Measurements from ENCODE around the gene TMEM187.
"Not testable (repeated sequence)": the region's sequence is repeated elsewhere in the genome, so short reads cannot be mapped to it uniquely, and the experiment has no call there.

The TMEM187 gene

GRCh38 chrX:153992180-153992579 is 19.6 kb downstream of the TMEM187 start:
- Histone ChIP-seq H3K27me3 (ENCODE audit: control insufficient read depth in 1 of 2, insufficient read depth in 2 of 2, low read length in 2 of 2) (peaks cover 0 to 19% of the 10 kb centered on the region in 2 donors), H3K4me1 (ENCODE audit: insufficient read depth, low read length) (no peaks in the 10 kb centered on the region), H3K27ac (ENCODE audit: low read depth, low read length) (no peak overlapping the region), H3K9me3 (ENCODE audit: low read length) (no peaks in the 10 kb centered on the region), H3K36me3 (ENCODE audit: insufficient read depth, low read length) (no peaks in the 10 kb centered on the region), H3K4me3 (ENCODE audit: low read depth in 1 of 2, low read length in 2 of 2) (no peak overlapping the region), H3K9ac (ENCODE audit: low read length) (no peak overlapping the region)

GRCh38 chrX:153993079-153993478 is 20.5 kb downstream of the TMEM187 start:
- H3K4me1 ChIP-seq (ENCODE audit: insufficient read depth, low read length) = no peaks in the 10 kb centered on the region
- no peak overlapping the region for H3K27ac ChIP-seq (ENCODE audit: low read depth, low read length)
- H3K4me3 ChIP-seq (ENCODE audit: low read depth in 1 of 2, low read length in 2 of 2) = no peak overlapping the region
- no peaks in the 10 kb centered on the region for H3K36me3 ChIP-seq (ENCODE audit: insufficient read depth, low read length)
- no peak overlapping the region for H3K9ac ChIP-seq (ENCODE audit: low read length)
- H3K27me3 ChIP-seq (ENCODE audit: control insufficient read depth in 1 of 2, insufficient read depth in 2 of 2, low read length in 2 of 2) = peaks cover 0 to 19% of the 10 kb centered on the region in 2 donors
- no peaks in the 10 kb centered on the region for H3K9me3 ChIP-seq (ENCODE audit: low read length)

- Histone ChIP-seq H3K4me1 (ENCODE audit: insufficient read depth, low read length) (no peaks in the 10 kb centered on the region), H3K27me3 (ENCODE audit: control insufficient read depth in 1 of 2, insufficient read depth in 2 of 2, low read length in 2 of 2) (peaks cover 0 to 19% of the 10 kb centered on the region in 2 donors), H3K27ac (ENCODE audit: low read depth, low read length) (no peak overlapping the region), H3K9me3 (ENCODE audit: low read length) (no peaks in the 10 kb centered on the region), H3K9ac (ENCODE audit: low read length) (no peak overlapping the region), H3K36me3 (ENCODE audit: insufficient read depth, low read length) (no peaks in the 10 kb centered on the region), H3K4me3 (ENCODE audit: low read depth in 1 of 2, low read length in 2 of 2) (no peak overlapping the region)
Observed at GRCh38 chrX:153993978-153994377, 21.4 kb downstream of the TMEM187 start.

- H3K27ac ChIP-seq (ENCODE audit: low read depth, low read length); H3K9ac ChIP-seq (ENCODE audit: low read length); H3K9me3 ChIP-seq (ENCODE audit: low read length); H3K4me1 ChIP-seq (ENCODE audit: insufficient read depth, low read length); H3K4me3 ChIP-seq (ENCODE audit: low read depth in 1 of 2, low read length in 2 of 2); H3K36me3 ChIP-seq (ENCODE audit: insufficient read depth, low read length): not testable (repeated sequence)
- H3K27me3 ChIP-seq (ENCODE audit: control insufficient read depth in 1 of 2, insufficient read depth in 2 of 2, low read length in 2 of 2) = peaks cover 0 to 19% of the 10 kb centered on the region in 2 donors
Observed at GRCh38 chrX:153994398-153994797, 21.8 kb downstream of the TMEM187 start.

GRCh38 chrX:153995504-153995903 is 22.9 kb downstream of the TMEM187 start:
- H3K27ac ChIP-seq (ENCODE audit: low read depth, low read length) = no peak overlapping the region
- peaks cover 0 to 19% of the 10 kb centered on the region in 2 donors for H3K27me3 ChIP-seq (ENCODE audit: control insufficient read depth in 1 of 2, insufficient read depth in 2 of 2, low read length in 2 of 2)
- H3K36me3 ChIP-seq (ENCODE audit: insufficient read depth, low read length) = no peaks in the 10 kb centered on the region
- H3K4me3 ChIP-seq (ENCODE audit: low read depth in 1 of 2, low read length in 2 of 2) = no peak overlapping the region
- no peaks in the 10 kb centered on the region for H3K4me1 ChIP-seq (ENCODE audit: insufficient read depth, low read length)
- no peaks in the 10 kb centered on the region for H3K9me3 ChIP-seq (ENCODE audit: low read length)
- H3K9ac ChIP-seq (ENCODE audit: low read length) = no peak overlapping the region

- peaks cover 0 to 7% of the 10 kb centered on the region in 2 donors for H3K27me3 ChIP-seq (ENCODE audit: control insufficient read depth in 1 of 2, insufficient read depth in 2 of 2, low read length in 2 of 2)
- H3K4me3 ChIP-seq (ENCODE audit: low read depth in 1 of 2, low read length in 2 of 2) = no peak overlapping the region
- no peak overlapping the region for H3K9ac ChIP-seq (ENCODE audit: low read length)
- no peak overlapping the region for H3K27ac ChIP-seq (ENCODE audit: low read depth, low read length)
- H3K9me3 ChIP-seq (ENCODE audit: low read length) = no peaks in the 10 kb centered on the region
- no peaks in the 10 kb centered on the region for H3K36me3 ChIP-seq (ENCODE audit: insufficient read depth, low read length)
- H3K4me1 ChIP-seq (ENCODE audit: insufficient read depth, low read length) = no peaks in the 10 kb centered on the region
Observed at GRCh38 chrX:153999359-154000037, 26.9 kb downstream of the TMEM187 start.

- no peaks in the 10 kb centered on the region for H3K9me3 ChIP-seq (ENCODE audit: low read length)
- no peak overlapping the region for H3K27ac ChIP-seq (ENCODE audit: low read depth, low read length)
- H3K27me3 ChIP-seq (ENCODE audit: control insufficient read depth in 1 of 2, insufficient read depth in 2 of 2, low read length in 2 of 2) = peaks cover 0 to 7% of the 10 kb centered on the region in 2 donors
- H3K9ac ChIP-seq (ENCODE audit: low read length) = no peak overlapping the region
- H3K4me1 ChIP-seq (ENCODE audit: insufficient read depth, low read length) = no peaks in the 10 kb centered on the region
- H3K36me3 ChIP-seq (ENCODE audit: insufficient read depth, low read length) = no peaks in the 10 kb centered on the region
- H3K4me3 ChIP-seq (ENCODE audit: low read depth in 1 of 2, low read length in 2 of 2) = no peak overlapping the region
Observed at GRCh38 chrX:154000051-154000450, 27.5 kb downstream of the TMEM187 start.

- Histone ChIP-seq H3K27ac (ENCODE audit: low read depth, low read length) (no peak overlapping the region), H3K4me1 (ENCODE audit: insufficient read depth, low read length) (no peaks in the 10 kb centered on the region), H3K9me3 (ENCODE audit: low read length) (no peaks in the 10 kb centered on the region), H3K4me3 (ENCODE audit: low read depth in 1 of 2, low read length in 2 of 2) (no peak overlapping the region), H3K9ac (ENCODE audit: low read length) (no peak overlapping the region), H3K27me3 (ENCODE audit: control insufficient read depth in 1 of 2, insufficient read depth in 2 of 2, low read length in 2 of 2) (no peaks in the 10 kb centered on the region), H3K36me3 (ENCODE audit: insufficient read depth, low read length) (no peaks in the 10 kb centered on the region)
Observed at GRCh38 chrX:154002215-154002719, 29.7 kb downstream of the TMEM187 start.

- no peaks in the 10 kb centered on the region for H3K4me1 ChIP-seq (ENCODE audit: insufficient read depth, low read length)
- no peak overlapping the region for H3K27ac ChIP-seq (ENCODE audit: low read depth, low read length)
- no peaks in the 10 kb centered on the region for H3K36me3 ChIP-seq (ENCODE audit: insufficient read depth, low read length)
- H3K4me3 ChIP-seq (ENCODE audit: low read depth in 1 of 2, low read length in 2 of 2) = no peak overlapping the region
- no peak overlapping the region for H3K9ac ChIP-seq (ENCODE audit: low read length)
- no peaks in the 10 kb centered on the region for H3K27me3 ChIP-seq (ENCODE audit: control insufficient read depth in 1 of 2, insufficient read depth in 2 of 2, low read length in 2 of 2)
- H3K9me3 ChIP-seq (ENCODE audit: low read length) = no peaks in the 10 kb centered on the region
Observed at GRCh38 chrX:154004315-154004714, 31.8 kb downstream of the TMEM187 start.

- no peak overlapping the region for H3K27ac ChIP-seq (ENCODE audit: low read depth, low read length)
- no peak overlapping the region for H3K9ac ChIP-seq (ENCODE audit: low read length)
- H3K4me3 ChIP-seq (ENCODE audit: low read depth in 1 of 2, low read length in 2 of 2) = no peak overlapping the region
- H3K36me3 ChIP-seq (ENCODE audit: insufficient read depth, low read length) = no peaks in the 10 kb centered on the region
- no peaks in the 10 kb centered on the region for H3K27me3 ChIP-seq (ENCODE audit: control insufficient read depth in 1 of 2, insufficient read depth in 2 of 2, low read length in 2 of 2)
- no peaks in the 10 kb centered on the region for H3K4me1 ChIP-seq (ENCODE audit: insufficient read depth, low read length)
- H3K9me3 ChIP-seq (ENCODE audit: low read length) = no peaks in the 10 kb centered on the region
Observed at GRCh38 chrX:154006947-154007346, 34.4 kb downstream of the TMEM187 start.

GRCh38 chrX:154008521-154008920 is 36.0 kb downstream of the TMEM187 start:
- no peaks in the 10 kb centered on the region for H3K36me3 ChIP-seq (ENCODE audit: insufficient read depth, low read length)
- H3K9me3 ChIP-seq (ENCODE audit: low read length) = no peaks in the 10 kb centered on the region
- no peak overlapping the region for H3K27ac ChIP-seq (ENCODE audit: low read depth, low read length)
- no peaks in the 10 kb centered on the region for H3K4me1 ChIP-seq (ENCODE audit: insufficient read depth, low read length)
- H3K9ac ChIP-seq (ENCODE audit: low read length) = no peak overlapping the region
- H3K27me3 ChIP-seq (ENCODE audit: control insufficient read depth in 1 of 2, insufficient read depth in 2 of 2, low read length in 2 of 2) = no peaks in the 10 kb centered on the region
- H3K4me3 ChIP-seq (ENCODE audit: low read depth in 1 of 2, low read length in 2 of 2) = no peak overlapping the region
